Upper lobe of right lung (tissue), 1 donor: ENCODE measurements around the gene RASGRP3. TPM values are rescaled to one million over a fixed set of nuclear protein-coding genes. Genes with fewer than 3 reads are reported as not detected.

Experiments
- ATAC-seq: fragments of 200-7000 bp; cut with Tn5 transposase; one replicate; pipeline ENCODE4 v1.9.1; 2020; ENCODE audit warnings: mild to moderate bottlenecking, moderate library complexity
- DNase-seq: peaks from one replicate; pipeline ENCODE4 v3.0.0-alpha.2; 2020
- H3K27ac ChIP-seq: fragments of 200-600 bp; one replicate; pipeline ENCODE4 v1.8.0; 2022
- H3K27me3 ChIP-seq: fragments of 200-600 bp; one replicate; pipeline ENCODE4 v1.8.0; 2022; ENCODE audit warnings: mild to moderate bottlenecking
- H3K36me3 ChIP-seq: fragments of 200-600 bp; one replicate; pipeline ENCODE4 v1.8.0; 2022
- H3K4me1 ChIP-seq: fragments of 200-600 bp; one replicate; pipeline ENCODE4 v1.8.0; 2022
- H3K4me3 ChIP-seq: fragments of 200-600 bp; one replicate; pipeline ENCODE4 v1.8.0; 2022; ENCODE audit warnings: mild to moderate bottlenecking
- H3K9me3 ChIP-seq: fragments of 200-600 bp; one replicate; pipeline ENCODE4 v1.8.0; 2022
- intact Hi-C: fragments of 100-400 bp; cut with DNase I; formaldehyde crosslinking; loops from one replicate; pipeline ENCODE4 v1.11.0; 2022
- long read RNA-seq: library from polyadenylated mRNA; unstranded; transcript quantifications from one replicate; pipeline ENCODE4 v2.0.0, GENCODE V29; 2021
- total RNA-seq: library from RNA; stranded (reverse); fragmentation: NEBNext Ultra II Directional; extraction: Animal tissue kit (Norgen Biotek cat#: 25700); gene quantifications from one replicate; pipeline ENCODE4 v1.2.1, GENCODE V29; 2021
- TF ChIP-seq, protein P1 (sequence below): fragments of 200-600 bp; IDR thresholded peaks from one replicate; pipeline ENCODE4 v1.8.0; 2022; ENCODE audit warnings: antibody characterized with exemption
- donor health status: DM: no; HTN: yes; CAD: no; lungs with severe emphysema.

Gene RASGRP3, protein sequence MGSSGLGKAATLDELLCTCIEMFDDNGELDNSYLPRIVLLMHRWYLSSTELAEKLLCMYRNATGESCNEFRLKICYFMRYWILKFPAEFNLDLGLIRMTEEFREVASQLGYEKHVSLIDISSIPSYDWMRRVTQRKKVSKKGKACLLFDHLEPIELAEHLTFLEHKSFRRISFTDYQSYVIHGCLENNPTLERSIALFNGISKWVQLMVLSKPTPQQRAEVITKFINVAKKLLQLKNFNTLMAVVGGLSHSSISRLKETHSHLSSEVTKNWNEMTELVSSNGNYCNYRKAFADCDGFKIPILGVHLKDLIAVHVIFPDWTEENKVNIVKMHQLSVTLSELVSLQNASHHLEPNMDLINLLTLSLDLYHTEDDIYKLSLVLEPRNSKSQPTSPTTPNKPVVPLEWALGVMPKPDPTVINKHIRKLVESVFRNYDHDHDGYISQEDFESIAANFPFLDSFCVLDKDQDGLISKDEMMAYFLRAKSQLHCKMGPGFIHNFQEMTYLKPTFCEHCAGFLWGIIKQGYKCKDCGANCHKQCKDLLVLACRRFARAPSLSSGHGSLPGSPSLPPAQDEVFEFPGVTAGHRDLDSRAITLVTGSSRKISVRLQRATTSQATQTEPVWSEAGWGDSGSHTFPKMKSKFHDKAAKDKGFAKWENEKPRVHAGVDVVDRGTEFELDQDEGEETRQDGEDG
- total RNA-seq = 13.6 TPM
- long read RNA-seq, full-length matches to known transcripts = 8 of 16 reads
- long read RNA-seq, partial matches to known transcripts = 2 of 16 reads
- long read RNA-seq, other reads (novel, unspliced or antisense) = 6 of 16 reads

DNA sequence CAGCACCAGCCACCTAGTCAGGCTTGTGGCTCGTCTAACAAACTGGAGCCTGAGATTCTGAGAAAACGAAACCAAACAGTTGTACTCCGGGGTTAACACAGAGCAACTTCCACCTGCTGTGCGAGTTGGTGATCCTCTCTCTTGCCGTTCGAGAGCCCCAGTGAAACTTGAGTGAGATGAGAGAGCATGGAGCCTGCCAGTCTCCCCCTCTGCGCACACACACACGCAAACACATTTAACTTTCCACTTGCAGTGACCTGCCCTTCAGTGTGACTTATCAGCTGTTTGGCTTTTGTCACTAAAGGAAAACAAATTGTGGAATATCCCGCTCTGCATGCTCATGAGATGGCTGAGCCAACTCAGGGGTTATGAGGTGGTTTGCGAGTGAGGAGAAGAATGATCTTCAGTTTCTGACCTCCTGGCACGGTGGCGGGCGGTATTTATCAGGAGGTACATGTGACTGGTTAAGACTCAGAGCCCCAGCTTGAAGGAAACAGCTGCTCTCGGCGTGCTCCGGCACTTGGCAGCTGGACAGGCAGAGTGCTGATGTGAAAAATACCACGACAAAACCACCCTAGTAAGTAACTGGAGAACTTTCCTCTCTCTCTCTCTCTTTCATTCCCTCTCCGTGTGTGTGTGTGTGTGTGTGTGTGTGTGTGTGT, at the start of gene RASGRP3:
TSS of gene RASGRP3 (plus strand) at position 519 of the 662 bp plus-strand sequence. CDS start 38,488 bp downstream, outside the sequence.
- peak within 1 kb of the TSS; percentile 69 for H3K4me3 ChIP-seq
- no peaks in the 10 kb centered on the region for H3K9me3 ChIP-seq
- DNase-seq (peak; percentile 81), ATAC-seq (peak; percentile 80)
- no peaks in the 10 kb centered on the region for H3K36me3 ChIP-seq
- H3K27ac ChIP-seq = peak within 1 kb of the TSS; percentile 91
- TF ChIP-seq, protein P1, sequence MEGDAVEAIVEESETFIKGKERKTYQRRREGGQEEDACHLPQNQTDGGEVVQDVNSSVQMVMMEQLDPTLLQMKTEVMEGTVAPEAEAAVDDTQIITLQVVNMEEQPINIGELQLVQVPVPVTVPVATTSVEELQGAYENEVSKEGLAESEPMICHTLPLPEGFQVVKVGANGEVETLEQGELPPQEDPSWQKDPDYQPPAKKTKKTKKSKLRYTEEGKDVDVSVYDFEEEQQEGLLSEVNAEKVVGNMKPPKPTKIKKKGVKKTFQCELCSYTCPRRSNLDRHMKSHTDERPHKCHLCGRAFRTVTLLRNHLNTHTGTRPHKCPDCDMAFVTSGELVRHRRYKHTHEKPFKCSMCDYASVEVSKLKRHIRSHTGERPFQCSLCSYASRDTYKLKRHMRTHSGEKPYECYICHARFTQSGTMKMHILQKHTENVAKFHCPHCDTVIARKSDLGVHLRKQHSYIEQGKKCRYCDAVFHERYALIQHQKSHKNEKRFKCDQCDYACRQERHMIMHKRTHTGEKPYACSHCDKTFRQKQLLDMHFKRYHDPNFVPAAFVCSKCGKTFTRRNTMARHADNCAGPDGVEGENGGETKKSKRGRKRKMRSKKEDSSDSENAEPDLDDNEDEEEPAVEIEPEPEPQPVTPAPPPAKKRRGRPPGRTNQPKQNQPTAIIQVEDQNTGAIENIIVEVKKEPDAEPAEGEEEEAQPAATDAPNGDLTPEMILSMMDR = no peak
- intact Hi-C loops = no loop called here
- peaks cover 11% of the 10 kb centered on the region for H3K4me1 ChIP-seq
- H3K27me3 ChIP-seq = no peaks in the 10 kb centered on the region

DNA sequence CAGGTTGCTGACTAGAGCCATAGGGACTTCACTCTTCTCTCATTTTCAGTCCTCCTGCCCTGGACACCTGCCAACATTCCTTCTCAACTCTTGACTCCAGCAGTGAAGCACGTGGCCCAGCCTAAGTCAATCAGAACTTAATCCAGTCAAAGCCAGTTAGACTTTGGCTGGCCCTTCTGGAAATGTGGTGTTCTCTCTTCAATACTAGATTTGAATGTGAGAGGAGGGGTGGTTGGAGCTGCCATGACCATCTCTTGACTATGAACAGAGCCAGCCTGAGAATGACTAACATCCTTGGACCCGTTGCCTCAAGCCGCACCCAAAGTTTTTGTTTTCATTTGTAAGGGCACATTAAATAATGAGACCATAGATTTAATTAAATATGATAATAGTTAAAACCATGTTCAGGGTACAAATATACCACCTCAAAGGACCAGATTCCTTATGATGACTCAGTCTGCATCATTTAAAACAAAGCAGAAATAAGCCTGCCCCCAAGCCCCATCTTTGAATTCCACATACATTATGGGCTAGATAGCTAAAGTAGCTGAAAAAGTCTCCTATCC, 49.7 kb upstream of the RASGRP3 start:
- H3K4me3 ChIP-seq = no peak overlapping the region
- TF ChIP-seq, protein P1 = no peak
- no peaks in the 10 kb centered on the region for H3K4me1 ChIP-seq
- H3K9me3 ChIP-seq = no peaks in the 10 kb centered on the region
- no peaks in the 10 kb centered on the region for H3K36me3 ChIP-seq
- intact Hi-C loops = no loop called here
- peak; percentile 67 for DNase-seq
- H3K27me3 ChIP-seq = no peaks in the 10 kb centered on the region
- peak; percentile 81 for ATAC-seq
- H3K27ac ChIP-seq = no peak overlapping the region

DNA sequence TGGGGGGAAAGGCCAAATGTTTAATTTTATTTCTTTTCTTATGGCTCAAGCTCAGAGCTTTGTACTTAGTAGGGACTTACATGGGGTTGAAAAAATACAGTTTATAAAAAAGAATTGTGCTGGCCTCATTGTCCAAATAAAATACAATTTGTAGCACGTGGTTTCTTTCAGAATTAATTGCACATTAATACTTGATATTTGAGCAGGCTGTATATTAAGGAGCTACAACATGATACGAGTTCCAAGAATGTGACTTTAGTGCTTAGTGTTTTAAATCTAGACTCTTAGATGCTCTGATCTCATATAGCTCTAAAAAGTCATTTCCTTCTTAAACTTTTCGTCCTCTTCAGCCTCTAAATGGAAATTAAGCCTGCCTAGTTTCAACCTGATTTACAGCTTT, 46.4 kb upstream of the RASGRP3 start:
- H3K27me3 ChIP-seq = no peaks in the 10 kb centered on the region
- TF ChIP-seq, protein P1 = no peak
- intact Hi-C loops = no loop called here

DNA sequence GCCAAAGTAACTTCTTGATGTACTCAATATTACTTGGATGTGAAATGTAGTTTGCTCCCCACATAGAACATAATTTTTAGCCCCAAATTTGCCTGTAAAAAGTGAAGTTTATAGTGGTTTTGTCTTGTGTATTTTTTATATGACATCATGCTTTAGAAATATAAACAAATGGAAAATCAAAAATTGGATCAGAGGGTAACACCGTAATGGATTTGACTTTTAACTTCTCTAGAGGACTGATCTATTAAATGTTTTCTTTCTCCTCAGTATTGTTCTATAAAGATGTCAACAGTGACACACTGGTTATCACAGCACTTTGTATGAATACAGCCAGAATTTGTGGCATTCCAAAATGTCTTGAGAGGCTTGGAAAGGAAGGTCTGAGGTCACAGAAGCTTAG, 45.6 kb upstream of the RASGRP3 start:
- DNase-seq (no peak), ATAC-seq (no peak)
- H3K4me1 ChIP-seq = no peaks in the 10 kb centered on the region
- TF ChIP-seq, protein P1 = no peak
- no peak overlapping the region for H3K27ac ChIP-seq
- no peaks in the 10 kb centered on the region for H3K36me3 ChIP-seq
- H3K4me3 ChIP-seq = no peak overlapping the region
- no peaks in the 10 kb centered on the region for H3K27me3 ChIP-seq
- intact Hi-C loops = no loop called here
- H3K9me3 ChIP-seq = no peaks in the 10 kb centered on the region

More for the DNA sequence above, 46.4 kb upstream of the RASGRP3 start:
- no peaks in the 10 kb centered on the region for H3K9me3 ChIP-seq
- no peak overlapping the region for H3K4me3 ChIP-seq
- ATAC-seq = no peak
- no peak for DNase-seq
- no peaks in the 10 kb centered on the region for H3K36me3 ChIP-seq
- H3K4me1 ChIP-seq = no peaks in the 10 kb centered on the region
- no peak overlapping the region for H3K27ac ChIP-seq

DNA sequence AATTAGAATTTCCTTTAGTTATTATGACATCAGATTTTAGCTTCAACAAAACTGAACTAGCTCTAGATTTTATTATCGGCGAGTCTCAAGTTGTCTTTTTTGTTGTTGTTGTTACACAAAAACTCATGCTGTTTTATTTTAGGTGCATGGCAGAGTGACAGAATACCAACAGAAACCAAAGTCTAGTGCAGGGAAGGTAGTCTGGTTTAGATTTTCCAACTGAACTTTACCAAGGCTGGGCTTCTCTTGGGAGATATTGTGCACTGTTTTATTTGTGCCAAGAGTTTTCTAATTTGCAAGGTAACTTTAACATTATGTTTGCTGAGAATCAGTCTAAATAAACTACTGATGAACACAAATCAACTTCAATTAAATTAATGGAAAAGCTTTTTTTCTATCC, 43.6 kb upstream of the RASGRP3 start:
- Histone ChIP-seq H3K4me3 (no peak overlapping the region), H3K4me1 (peaks cover 8% of the 10 kb centered on the region), H3K9me3 (no peaks in the 10 kb centered on the region), H3K27ac (no peak overlapping the region), H3K36me3 (no peaks in the 10 kb centered on the region), H3K27me3 (no peaks in the 10 kb centered on the region)
- ATAC-seq (no peak), DNase-seq (no peak)
- intact Hi-C loops = no loop called here
- TF ChIP-seq, protein P1 = no peak
